Aorta (tissue), 5 donors: ENCODE measurements around the gene LSM7. TPM values are rescaled to one million over a fixed set of nuclear protein-coding genes. Genes with fewer than 3 reads are reported as not detected.

Experiments used
- ATAC-seq: fragments of 200-7000 bp; cut with Tn5 transposase; one replicate; pipeline ENCODE4 v1.9.1; 2022; ENCODE audit warnings: moderate library complexity; ENCODE audit not compliant: low FRiP score
- DNase-seq, 2 donors: peaks; one replicate each; pipeline ENCODE4 v3.0.0-alpha.2; 2020
- H3K27ac ChIP-seq, 2 donors: one replicate each; pipeline ENCODE4 v1.5.1; 2013; ENCODE audit warnings: low read length in 2 of 2, mild to moderate bottlenecking in 2 of 2, moderate library complexity in 2 of 2, control low read depth in 1 of 2, inconsistent platforms in 1 of 2, low read depth in 1 of 2
- H3K27me3 ChIP-seq, 2 donors: one replicate each; pipeline ENCODE4 v1.6.1; 2013; ENCODE audit warnings: control low read depth in 1 of 2, low read length in 1 of 2, mild to moderate bottlenecking in 1 of 2, moderate library complexity in 1 of 2; ENCODE audit not compliant: insufficient read depth in 2 of 2, control insufficient read depth in 1 of 2
- H3K36me3 ChIP-seq, 2 donors: one replicate each; pipeline ENCODE4 v1.6.1; 2013; ENCODE audit warnings: control low read depth in 1 of 2, low read length in 1 of 2, mild to moderate bottlenecking in 1 of 2; ENCODE audit not compliant: insufficient read depth in 2 of 2, control insufficient read depth in 1 of 2
- H3K4me1 ChIP-seq, 2 donors: one replicate each; pipeline ENCODE4 v1.6.1; 2013; ENCODE audit warnings: low read length in 2 of 2, control low read depth in 1 of 2, mild to moderate bottlenecking in 1 of 2, moderate library complexity in 1 of 2; ENCODE audit not compliant: insufficient read depth in 2 of 2, control insufficient read depth in 1 of 2
- H3K4me3 ChIP-seq, 2 donors: one replicate each; pipeline ENCODE4 v1.5.1; 2013; ENCODE audit warnings: low read length in 2 of 2, control low read depth in 1 of 2, mild to moderate bottlenecking in 1 of 2
- H3K9me3 ChIP-seq: one replicate; pipeline ENCODE4 v1.6.1; 2013; ENCODE audit warnings: mild to moderate bottlenecking, low read length; ENCODE audit not compliant: control insufficient read depth
- WGBS, 2 donors: extraction: QIAGEN DNeasy Blood & Tissue Kit; methylation state at CpG; one replicate each; pipeline ENCODE4 v1.1.7; 2013; 5-methylcytosine and 5-hydroxymethylcytosine counted together
- intact Hi-C, 2 donors: fragments of 100-400 bp; cut with DNase I; formaldehyde crosslinking; loops; one replicate each; pipeline versions ENCODE4 v1.14.2 to v1.15.0; 2022
- polyA plus RNA-seq, 2 donors: library from polyadenylated mRNA; stranded (reverse); fragments of 200-250 nt; gene quantifications; one replicate each; pipeline ENCODE4 v1.2.3, GENCODE V29; 2013
- total RNA-seq, 2 donors: library from RNA; stranded (reverse); fragmentation: NEBNext Ultra II Directional; extraction: Animal tissue kit (Norgen Biotek cat#: 25700); gene quantifications; one replicate each; pipeline ENCODE4 v1.2.1, GENCODE V29; 2021
- donor health status: healthy with polysubstance abuse.
- donor health status: Bipolar disorder and iron deficiency.
- donor health status: DM: no; HTN: no; CAD: no.
- donor health status: DM: no; HTN: no; CAD: no.
- donor health status: DM: yes; HTN: yes; CAD: no.

Gene LSM7
- total and polyA plus RNA-seq, 4 donors: 43.7 to 155 (median 89.6) TPM

GRCh38 chr19:2311093-2311492, 17.3 kb downstream of the LSM7 start:
- Histone ChIP-seq H3K36me3 (no peaks in the 10 kb centered on the region), H3K27me3 (no peaks in the 10 kb centered on the region), H3K4me1 (no peaks in the 10 kb centered on the region), H3K4me3 (no peak overlapping the region), H3K27ac (no peak overlapping the region), H3K9me3 (peaks cover 3% of the 10 kb centered on the region)
- intact Hi-C loops: no loop called here
- ATAC-seq (no peak), DNase-seq (no peak)
- WGBS, 2 donors: 94 to 97% methylated on average over 4 of the region's 4 CpGs

GRCh38 chr19:2309734-2310362, 18.5 kb downstream of the LSM7 start:
- no peaks in the 10 kb centered on the region for H3K9me3 ChIP-seq
- no peak overlapping the region for H3K27ac ChIP-seq
- intact Hi-C loops: no loop called here
- no peak overlapping the region for H3K4me3 ChIP-seq
- 47 to 50% methylated on average over 17 of the region's 17 CpGs for WGBS, 2 donors
- no peaks in the 10 kb centered on the region for H3K4me1 ChIP-seq
- no peaks in the 10 kb centered on the region for H3K36me3 ChIP-seq
- no peak for DNase-seq
- ATAC-seq: no peak
- no peaks in the 10 kb centered on the region for H3K27me3 ChIP-seq

GRCh38 chr19:2308114-2308556, 20.3 kb downstream of the LSM7 start, which contains the start of gene LINGO3:
Gene LINGO3, minus strand, starts transcription at chr19:2308154. Its CDS starts 16,378 bp downstream, at chr19:2291776.
- WGBS, 2 donors: 5 to 10% methylated on average over 24 to 63 of the region's 63 CpGs
- DNase-seq (no peak), ATAC-seq (no peak)
- Histone ChIP-seq H3K9me3 (no peaks in the 10 kb centered on the region), H3K36me3 (no peaks in the 10 kb centered on the region), H3K4me1 (no peaks in the 10 kb centered on the region), H3K27me3 (no peaks in the 10 kb centered on the region), H3K27ac (no peak within 1 kb of the TSS), H3K4me3 (peak within 1 kb of the TSS in 1 of 2 donors; percentile 29)
- intact Hi-C loops: no loop called here

- no peaks in the 10 kb centered on the region for H3K27me3 ChIP-seq
- H3K4me3 ChIP-seq: no peak overlapping the region
- no peak for ATAC-seq
- 12 to 16% methylated on average over 23 to 33 of the region's 33 CpGs for WGBS, 2 donors
- no peak overlapping the region for H3K27ac ChIP-seq
- no peaks in the 10 kb centered on the region for H3K36me3 ChIP-seq
- DNase-seq: no peak
- intact Hi-C loops: no loop called here
- no peaks in the 10 kb centered on the region for H3K4me1 ChIP-seq
- no peaks in the 10 kb centered on the region for H3K9me3 ChIP-seq
Observed at GRCh38 chr19:2307518-2308012, 20.8 kb downstream of the LSM7 start.

GRCh38 chr19:2306971-2307370, 21.4 kb downstream of the LSM7 start:
- Histone ChIP-seq H3K27me3 (no peaks in the 10 kb centered on the region), H3K4me1 (no peaks in the 10 kb centered on the region), H3K9me3 (no peaks in the 10 kb centered on the region), H3K36me3 (no peaks in the 10 kb centered on the region), H3K27ac (no peak overlapping the region), H3K4me3 (no peak overlapping the region)
- ATAC-seq: no peak
- no peak for DNase-seq
- intact Hi-C loops: no loop called here
- 55 to 61% methylated on average over 17 of the region's 17 CpGs for WGBS, 2 donors

- Histone ChIP-seq H3K27ac (no peak overlapping the region), H3K9me3 (no peaks in the 10 kb centered on the region), H3K36me3 (no peaks in the 10 kb centered on the region), H3K4me1 (no peaks in the 10 kb centered on the region), H3K4me3 (no peak overlapping the region), H3K27me3 (no peaks in the 10 kb centered on the region)
- DNase-seq (no peak), ATAC-seq (no peak)
- 78 to 91% methylated on average over 19 of the region's 19 CpGs for WGBS, 2 donors
- intact Hi-C loops: no loop called here
Observed at GRCh38 chr19:2306281-2306806, 22.0 kb downstream of the LSM7 start.

- no peaks in the 10 kb centered on the region for H3K9me3 ChIP-seq
- intact Hi-C loops: no loop called here
- H3K36me3 ChIP-seq: no peaks in the 10 kb centered on the region
- ATAC-seq (no peak), DNase-seq (no peak)
- H3K4me1 ChIP-seq: no peaks in the 10 kb centered on the region
- WGBS, 2 donors: 76 to 82% methylated on average over 19 of the region's 19 CpGs
- no peaks in the 10 kb centered on the region for H3K27me3 ChIP-seq
- no peak overlapping the region for H3K27ac ChIP-seq
- H3K4me3 ChIP-seq: no peak overlapping the region
Observed at GRCh38 chr19:2305452-2306280, 22.7 kb downstream of the LSM7 start.

- ATAC-seq (no peak), DNase-seq (no peak)
- WGBS, 2 donors: 80 to 82% methylated on average over 26 of the region's 26 CpGs
- intact Hi-C loops: no loop called here
- Histone ChIP-seq H3K27ac (no peak overlapping the region), H3K9me3 (no peaks in the 10 kb centered on the region), H3K36me3 (no peaks in the 10 kb centered on the region), H3K4me3 (no peak overlapping the region), H3K4me1 (no peaks in the 10 kb centered on the region), H3K27me3 (no peaks in the 10 kb centered on the region)
Observed at GRCh38 chr19:2303211-2303798, 25.1 kb downstream of the LSM7 start.
